HG03108 (cell line): ENCODE results near the gene ATP2C1.
"Not testable (repeated sequence)": the region's sequence is repeated elsewhere in the genome, so short reads cannot be mapped to it uniquely, and the experiment has no call there.

ENCODE experiments used
- ATAC-seq: cut with Tn5 transposase; IDR thresholded peaks from one replicate; pipeline ENCODE4 v1.9.1; 2021; ENCODE audit warnings: moderate library complexity; ENCODE audit not compliant: unreplicated experiment

The ATP2C1 gene

DNA sequence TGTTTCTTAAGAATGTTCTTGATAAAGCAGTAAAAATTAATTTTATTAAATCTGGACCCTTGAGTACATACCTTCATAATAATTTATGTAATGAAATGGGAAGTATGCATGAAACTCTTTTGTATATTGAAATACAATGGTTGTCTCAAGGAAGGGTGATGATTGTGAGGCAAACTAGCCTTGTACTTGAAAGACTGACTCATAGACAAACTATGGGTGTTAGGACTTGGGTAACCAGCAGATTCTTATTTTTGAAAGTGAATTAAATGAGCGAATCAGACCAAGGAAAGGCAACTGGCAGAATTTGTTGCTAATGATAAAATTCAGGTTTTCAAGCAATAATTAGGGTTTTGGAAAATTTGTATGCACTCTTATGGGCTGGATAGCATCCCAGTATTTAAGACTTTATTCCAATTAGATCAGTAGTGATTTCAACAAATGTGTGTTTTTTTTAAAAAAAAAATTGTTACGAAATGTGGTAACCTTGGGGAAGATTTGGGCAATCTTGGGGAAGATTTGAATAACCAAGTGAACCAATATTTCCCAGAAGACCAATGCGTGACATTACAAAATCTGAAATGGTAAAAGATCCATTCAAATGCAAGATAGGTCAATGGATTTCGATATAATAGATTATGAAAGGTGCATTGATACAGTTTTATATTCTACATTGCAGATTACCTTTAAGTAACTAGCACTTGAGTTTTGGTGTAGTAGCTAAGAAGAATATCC, 42.0 kb downstream of the ATP2C1 start:
- no peak for ATAC-seq

DNA sequence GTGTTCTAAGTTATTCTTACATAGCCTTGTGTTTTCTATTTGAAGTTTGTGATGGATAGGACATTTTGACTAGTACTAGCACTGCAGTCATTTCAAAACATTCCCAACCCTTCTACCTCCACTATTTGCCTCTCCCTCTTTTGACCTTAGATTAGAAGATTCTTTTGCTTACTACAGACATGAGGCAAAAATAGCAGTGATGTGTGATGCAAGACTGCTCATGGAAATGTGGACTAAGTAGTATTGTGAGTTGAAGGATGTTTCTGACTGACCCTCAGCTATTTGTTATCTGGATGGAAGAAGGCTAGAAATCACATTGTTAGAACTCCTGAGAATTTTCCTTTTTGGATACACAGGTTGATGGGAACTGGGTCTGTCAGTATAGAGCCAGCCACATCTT, 45.9 kb downstream of the ATP2C1 start:
- no peak for ATAC-seq

DNA sequence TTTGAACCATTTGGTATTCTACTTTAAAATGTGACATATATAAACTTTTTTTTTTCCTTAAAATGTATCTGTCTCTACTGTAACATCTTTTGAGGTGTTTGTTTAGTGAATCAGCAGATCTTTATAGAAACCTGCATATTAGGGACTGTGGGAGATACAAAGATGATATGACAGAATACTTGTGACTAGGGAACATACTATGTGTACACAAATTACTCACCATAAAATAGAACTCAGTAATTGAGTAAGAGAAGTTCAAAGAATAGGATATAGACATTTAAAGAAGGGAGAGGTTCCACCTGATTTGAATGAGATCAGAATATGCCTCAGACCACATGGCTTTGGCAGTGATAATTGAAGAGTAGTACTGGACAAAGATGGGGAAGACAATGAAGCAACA, 47.9 kb downstream of the ATP2C1 start:
- no peak for ATAC-seq

DNA sequence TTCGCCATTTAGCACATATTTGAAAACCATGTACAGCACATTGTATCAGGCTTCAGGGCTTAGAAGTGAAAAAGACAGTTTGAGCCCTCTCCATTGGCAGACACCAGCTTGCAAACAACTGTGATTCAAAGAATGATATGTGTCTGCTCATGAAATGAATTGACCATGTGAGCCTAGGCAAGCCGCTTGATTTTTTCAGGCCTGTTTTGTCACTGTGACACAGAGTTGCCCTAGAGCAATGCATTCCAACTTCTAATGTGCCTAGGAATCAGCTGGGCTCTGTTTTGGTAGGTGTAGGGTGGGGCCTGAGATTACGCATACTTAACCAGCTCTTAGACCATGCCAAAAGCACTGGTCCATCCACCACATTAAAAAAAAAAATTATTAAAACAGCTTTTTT, 53.0 kb downstream of the ATP2C1 start:
- ATAC-seq = no peak

DNA sequence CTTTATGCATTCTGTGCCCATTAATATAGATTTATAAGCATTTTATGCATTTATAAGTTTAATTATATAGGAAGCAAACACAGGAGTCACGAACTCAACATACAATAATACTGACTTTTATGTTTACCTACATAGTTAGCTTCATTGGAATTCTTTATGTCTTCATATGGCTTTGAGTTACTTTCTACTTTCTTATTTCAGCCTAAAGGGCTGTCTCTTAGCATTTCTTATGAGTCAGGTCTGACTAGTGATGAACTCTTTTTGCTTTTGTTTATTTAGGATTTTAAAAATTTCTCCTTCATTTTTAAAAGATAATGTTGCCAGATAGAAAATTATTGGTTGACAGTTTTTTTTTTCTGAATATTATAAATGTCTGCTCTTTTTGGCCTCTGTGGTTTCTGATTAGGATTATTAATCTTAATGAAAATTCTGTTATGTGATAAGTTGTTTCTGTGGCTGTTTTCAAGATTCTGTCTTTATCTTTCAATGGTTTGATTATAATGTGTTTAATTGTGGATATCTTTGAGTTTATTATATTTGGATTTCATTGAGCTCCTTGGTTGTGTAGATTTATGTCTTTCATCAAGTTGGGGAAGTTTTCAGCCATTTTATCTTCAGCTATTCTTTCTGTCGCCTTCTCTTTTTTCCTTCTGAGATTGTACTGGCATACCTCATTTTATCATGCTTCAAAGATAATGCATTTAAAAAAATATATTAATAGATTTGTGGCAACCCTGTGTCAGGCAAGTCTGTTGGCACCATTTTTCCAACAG, 54.3 kb downstream of the ATP2C1 start:
- ATAC-seq = no peak

DNA sequence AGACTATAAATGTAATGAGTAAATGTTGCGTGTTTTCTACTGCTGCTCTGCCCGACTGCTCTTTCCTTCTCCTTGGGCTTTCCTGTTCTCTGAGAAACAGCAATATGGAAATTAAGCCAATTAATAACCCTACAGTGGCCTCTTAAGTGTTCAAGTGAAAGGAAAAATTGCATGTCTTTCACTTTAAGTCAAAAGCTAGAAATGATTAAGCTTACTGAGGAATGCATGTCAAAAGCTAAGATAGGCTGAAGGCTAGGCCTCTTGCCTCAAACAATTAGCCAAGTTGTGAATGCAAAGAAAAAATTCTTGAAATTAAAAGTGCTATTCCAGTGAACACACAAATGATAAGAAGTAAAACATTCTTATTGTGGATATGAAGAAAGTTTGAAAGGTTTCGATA, 55.0 kb downstream of the ATP2C1 start:
- ATAC-seq = no peak

DNA sequence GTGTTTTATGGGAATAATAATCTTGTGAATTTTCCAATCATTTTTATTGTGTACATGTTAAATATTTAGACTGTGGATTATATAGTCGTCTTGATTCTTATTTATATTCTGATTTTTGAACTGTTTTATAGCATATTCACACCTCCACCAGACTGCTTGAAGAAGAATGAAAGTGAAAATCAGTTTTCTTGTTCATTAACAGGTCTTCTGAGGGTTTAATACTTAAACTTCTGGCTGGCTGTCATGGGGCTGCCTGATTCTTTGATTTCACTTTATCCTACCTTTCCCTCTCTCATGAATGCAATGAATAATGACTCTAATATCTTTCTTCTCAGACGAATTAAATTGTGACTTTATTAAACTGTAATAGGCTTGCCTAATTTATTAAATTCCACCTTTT, 56.2 kb downstream of the ATP2C1 start:
- ATAC-seq = peak; percentile 58

DNA sequence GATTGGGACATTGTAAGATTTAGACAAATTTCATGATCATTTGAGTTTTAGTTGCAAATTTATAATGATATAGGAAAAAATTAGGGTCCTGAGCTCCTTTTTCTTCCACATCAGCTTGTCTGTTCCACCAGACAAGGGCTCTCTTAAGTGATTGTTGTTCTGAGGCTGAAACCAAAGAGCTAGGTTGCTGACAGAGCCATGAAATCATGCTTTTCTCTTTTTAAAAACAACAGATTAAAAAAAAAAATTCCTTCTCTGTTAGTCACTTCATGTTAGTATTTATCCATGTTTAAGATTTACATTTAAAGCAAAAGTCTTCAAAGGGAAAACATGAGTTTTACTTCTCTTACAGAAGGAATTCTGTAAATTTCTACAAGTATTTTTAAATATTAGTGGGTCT, 56.8 kb downstream of the ATP2C1 start:
- ATAC-seq = no peak

DNA sequence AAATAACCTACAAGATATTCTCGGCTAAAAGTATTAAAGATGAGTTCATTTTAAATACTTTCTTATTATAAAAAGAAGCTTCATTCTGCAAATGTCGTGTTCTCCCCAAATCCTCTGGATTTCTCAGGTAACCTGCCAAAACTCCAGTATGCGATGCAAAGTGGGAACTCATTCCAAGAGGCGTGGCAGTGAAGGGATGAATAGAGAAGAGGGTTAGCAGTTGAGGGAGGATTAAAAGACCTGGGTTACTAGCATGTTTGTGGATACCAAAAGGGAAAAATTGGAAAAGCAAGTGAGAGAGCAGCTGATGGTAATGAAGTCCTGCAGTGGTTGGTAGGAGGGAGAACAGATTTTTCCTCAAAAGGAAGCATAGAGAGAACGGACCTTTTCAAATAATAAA, 61.6 kb downstream of the ATP2C1 start:
- no peak for ATAC-seq

DNA sequence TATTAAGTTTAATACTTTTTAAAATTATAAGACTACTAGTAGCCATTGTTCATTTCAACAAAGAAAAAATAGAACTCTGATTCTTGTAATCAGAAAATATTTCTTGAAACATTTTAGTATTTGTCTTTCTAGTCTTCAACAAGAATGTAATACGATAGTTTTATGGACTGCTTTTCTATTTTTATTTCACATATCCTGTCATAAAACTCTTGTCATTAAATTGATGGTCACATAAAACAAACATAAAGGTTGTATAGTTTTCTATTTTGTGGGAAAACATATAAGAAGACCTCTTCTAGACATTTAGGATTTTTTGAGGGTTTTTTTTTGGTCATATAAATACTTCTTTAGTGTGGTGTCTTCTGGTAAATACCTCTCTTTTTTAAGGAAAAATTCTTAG, 62.4 kb downstream of the ATP2C1 start:
- ATAC-seq = no peak

DNA sequence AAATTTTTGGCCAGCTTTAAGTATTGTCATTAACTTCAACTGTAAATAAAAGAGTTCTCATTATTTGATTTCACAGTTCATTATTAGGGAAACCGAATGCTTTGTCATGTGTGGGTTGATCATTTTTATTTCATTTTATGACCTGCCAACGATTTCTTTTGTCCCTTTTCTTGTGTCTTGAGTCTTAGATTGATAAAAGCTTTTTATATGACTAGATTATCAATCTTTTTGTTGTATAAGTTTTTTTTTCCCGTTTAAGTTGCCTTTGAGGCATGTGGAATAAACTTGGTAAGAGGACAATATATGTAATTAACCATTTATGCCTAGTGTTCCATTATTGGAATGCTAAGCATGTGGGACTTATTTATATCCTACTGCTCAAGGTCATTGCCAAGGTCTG, 62.8 kb downstream of the ATP2C1 start:
- no peak for ATAC-seq

DNA sequence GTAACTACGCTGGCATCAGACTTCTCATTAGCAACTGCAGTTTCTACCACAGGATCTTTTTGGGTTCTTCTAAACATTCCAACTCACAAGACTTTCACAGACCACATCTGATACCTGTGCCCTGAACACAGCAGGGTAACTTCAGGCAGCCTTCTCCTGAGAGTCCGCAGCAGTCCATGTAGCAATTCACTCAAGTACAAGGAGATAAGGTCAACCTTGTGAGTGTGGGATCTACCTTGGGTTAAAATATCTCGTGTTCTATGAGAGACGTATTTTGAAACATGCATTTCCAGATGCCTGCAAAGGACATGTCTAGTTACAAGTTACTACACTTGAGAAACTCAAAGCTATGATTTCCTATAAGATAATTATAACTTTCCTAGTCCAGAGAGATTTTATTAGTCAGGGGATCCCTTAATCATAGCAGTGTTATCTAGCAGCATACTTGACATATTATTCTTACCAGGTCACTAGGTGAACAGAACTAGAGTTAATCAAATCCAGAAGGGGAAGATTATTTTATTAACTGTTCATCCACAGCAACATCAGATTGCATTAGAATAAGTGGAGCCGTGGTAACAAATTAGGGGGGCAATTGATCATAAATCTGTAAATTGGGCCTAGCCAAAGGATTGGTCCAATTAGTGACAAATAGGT, 66.4 kb downstream of the ATP2C1 start:
- no peak for ATAC-seq

DNA sequence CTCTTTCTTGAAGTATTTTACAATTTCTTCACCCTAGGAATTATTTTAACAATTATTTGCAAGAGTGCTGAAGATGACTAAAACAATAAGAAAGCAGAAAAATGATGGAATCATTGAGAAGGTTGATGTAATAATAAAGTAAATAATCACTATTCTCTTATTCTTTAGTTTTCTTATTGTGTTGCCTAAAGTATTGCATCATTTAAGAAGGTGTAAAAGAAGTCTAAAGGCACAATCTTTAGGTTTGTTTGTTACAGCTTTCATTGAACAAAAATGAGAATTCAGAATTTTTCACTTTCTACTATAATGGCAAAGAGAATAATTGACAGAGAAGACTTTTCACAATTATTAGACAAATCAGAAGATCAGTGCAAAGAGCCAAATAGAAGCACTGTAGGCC, 67.6 kb downstream of the ATP2C1 start:
- ATAC-seq = no peak

DNA sequence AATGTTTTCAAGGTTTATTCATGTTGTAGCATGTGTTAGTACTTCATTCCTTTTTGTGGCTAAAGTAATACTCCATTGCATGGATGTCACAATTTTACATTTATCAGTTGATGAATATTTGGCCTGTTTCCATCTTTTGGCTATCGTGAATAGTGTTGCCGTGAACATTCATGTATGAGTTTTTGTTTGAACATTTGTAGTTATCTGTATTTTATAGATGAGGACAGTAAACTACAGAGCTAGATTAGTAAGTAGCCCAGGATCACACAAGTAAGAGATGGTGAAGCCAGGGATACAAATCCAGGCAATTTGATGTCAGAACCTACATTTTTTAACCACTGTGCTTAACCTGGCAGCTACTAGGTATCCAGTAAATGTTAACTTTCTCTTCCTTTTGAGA, 69.6 kb downstream of the ATP2C1 start:
- no peak for ATAC-seq

DNA sequence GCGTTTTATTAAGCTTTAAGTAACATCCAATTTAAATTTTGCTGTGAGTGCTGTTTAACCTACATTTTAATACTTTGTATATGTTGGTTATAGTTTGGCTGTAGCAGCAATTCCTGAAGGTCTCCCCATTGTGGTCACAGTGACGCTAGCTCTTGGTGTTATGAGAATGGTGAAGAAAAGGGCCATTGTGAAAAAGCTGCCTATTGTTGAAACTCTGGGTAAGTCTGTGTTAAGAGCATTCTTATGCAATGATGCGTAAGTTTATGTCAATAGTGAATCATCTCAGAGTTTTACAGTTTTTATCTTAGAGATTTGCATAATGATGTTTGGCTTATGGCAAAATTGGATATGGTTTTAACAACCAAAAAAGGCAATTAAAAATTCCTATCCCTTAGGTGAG, 70.0 kb downstream of the ATP2C1 start:
- ATAC-seq = no peak

DNA sequence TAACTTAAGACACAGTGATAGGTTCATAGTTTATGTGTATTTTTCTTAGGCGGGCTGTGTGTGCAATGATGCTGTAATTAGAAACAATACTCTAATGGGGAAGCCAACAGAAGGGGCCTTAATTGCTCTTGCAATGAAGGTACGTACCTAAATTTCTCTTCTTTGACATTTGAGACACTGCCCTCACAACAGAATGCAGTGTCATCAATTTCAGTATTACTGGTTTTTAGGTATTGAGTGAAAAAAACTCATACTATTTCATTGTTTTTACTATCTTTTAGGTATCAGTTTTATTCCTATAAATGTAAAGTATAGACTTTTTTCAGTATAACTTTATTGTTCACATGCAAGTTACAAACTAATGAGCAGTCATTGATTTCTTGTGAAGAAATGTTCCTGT, 73.4 kb downstream of the ATP2C1 start:
- ATAC-seq = no peak

DNA sequence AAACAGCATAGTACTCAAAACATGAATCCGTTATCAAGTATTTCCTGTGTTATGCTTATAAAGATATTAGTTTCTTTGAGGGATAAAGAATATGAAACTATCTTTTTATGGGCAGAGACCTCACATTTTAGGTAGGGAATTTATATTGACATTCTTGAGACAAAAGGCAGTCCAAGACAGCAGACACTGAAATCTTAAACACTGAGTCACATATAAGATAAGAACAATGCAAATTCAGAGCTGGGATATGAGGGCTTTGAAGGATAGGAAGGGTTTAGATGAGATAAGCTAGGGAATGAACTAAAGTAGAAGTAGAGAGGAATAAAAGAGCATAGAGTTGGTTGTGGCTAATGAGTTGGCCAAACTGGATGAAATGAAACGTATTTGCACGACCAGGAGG, 74.3 kb downstream of the ATP2C1 start:
- ATAC-seq = no peak

DNA sequence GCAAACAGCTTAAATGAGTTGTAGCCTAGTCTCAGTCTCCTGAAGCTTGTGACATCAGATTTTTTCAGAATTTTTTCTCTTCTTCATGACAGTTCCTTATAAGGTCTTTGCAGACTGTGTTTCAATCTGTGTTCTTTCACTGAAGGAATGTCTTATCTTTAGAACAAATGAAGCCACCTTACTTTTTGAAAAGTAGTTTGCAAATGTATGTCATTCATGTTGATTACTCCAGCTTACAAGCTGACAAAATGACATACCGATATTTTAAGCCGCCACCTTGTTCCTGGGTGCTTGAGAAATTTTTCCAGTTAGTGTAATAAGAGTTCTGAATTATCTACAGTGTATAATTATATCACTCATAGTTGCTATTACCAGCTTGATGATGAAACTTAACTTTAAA, 75.7 kb downstream of the ATP2C1 start:
- no peak for ATAC-seq

DNA sequence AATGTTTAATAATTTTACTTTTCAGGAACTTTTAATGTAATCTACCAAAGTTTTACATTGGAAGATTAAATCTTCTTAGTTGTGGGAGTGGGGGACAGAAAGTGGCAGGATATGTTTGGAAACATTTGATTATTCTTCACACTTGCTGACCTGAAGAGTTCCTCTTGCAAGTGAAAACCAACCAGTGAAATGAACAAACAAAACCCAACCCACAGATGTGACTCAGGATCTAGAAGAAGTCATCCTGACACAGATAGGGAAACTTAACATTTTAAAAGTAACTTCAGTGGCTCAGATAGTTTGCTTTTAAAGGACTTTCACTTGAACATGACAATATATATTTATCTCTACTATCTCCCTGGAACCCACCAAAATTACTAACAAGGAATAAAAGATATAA, 77.3 kb downstream of the ATP2C1 start:
- ATAC-seq = no peak

DNA sequence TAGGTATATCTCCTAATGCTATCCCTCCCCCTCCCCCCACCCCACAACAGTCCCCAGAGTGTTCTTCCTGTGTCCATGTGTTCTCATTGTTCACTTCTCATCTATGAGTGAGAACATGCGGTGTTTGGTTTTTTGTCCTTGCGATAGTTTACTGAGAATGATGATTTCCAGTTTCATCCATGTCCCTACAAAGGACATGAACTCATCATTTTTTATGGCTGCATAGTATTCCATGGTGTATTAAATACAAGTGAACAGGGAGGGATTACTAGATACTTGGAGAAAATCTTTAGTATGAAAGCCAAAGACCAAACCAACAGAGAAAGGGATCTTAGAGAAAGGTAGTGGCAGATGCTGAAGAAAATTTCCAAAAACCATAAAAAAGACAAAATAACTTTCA, 78.7 kb downstream of the ATP2C1 start:
- not testable (repeated sequence) for ATAC-seq

DNA sequence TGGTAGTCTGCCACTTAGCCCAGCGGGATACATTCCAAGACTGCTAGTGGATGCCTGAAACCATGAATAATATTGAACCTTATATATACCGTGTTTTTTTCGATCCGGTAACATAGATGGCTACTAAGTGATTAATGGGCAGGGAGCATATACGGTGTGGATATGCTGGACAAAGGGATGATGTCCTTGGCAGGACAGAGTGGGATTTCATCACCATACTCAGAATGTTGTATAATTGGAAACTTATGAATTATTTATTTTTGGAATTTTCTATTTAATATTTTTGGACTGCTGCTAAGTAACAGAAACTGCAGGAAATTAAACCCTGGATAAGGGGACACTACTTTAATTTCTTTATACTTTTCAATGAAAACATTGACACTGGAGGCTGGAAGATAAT, 79.5 kb downstream of the ATP2C1 start:
- no peak for ATAC-seq

DNA sequence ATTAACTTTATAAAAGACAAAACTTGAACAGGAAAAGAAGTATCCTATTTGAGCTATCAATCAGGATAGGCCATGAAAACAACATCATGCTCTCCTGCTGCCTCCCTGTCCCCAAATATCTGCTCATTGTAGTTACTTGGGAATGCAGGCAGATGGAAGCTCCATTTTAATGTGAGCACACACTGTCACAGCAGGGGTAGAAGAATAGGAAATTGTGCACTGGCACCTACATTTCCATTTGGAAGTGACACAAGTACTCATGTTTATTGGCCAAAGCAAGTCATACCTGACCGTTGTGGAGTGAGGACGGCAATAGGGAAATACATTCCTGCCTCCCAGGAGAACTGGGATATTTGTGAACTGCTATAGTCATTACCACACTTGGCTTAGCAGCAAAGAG, 80.3 kb downstream of the ATP2C1 start:
- no peak for ATAC-seq
